ENCODE results near the gene SASH1.

- TF ChIP-seq CTCF (IDR thresholded peaks at IDR 0.05; ENCODE audit: borderline replicate concordance, extremely low read depth, low read length, poor library complexity, severe bottlenecking) (no peak), EZH2 (IDR thresholded peaks at IDR 0.05; ENCODE audit: borderline replicate concordance, low read depth, low read length, severe bottlenecking) (no peak)
Observed at GRCh38 chr6:148431840-148432239, 89.2 kb downstream of the SASH1 start.
